Stimulated activated CD8-positive, alpha-beta memory T cell treated with anti-CD3 and anti-CD28 coated beads, Interleukin-4, amount 100 ng/mL, for 4 hours (primary cell): ENCODE measurements around the gene OR13C9.
"Not testable (repeated sequence)": the region's sequence is repeated elsewhere in the genome, so short reads cannot be mapped to it uniquely, and the experiment has no call there.

Source experiments
- DNase-seq, 2 donors: peaks; one replicate each; pipeline ENCODE4 v3.0.0-alpha.2; 2020; ENCODE audit warnings: low read depth in 2 of 2, low spot score in 1 of 2

Gene OR13C9, protein sequence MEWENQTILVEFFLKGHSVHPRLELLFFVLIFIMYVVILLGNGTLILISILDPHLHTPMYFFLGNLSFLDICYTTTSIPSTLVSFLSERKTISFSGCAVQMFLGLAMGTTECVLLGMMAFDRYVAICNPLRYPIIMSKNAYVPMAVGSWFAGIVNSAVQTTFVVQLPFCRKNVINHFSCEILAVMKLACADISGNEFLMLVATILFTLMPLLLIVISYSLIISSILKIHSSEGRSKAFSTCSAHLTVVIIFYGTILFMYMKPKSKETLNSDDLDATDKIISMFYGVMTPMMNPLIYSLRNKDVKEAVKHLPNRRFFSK

DNA sequence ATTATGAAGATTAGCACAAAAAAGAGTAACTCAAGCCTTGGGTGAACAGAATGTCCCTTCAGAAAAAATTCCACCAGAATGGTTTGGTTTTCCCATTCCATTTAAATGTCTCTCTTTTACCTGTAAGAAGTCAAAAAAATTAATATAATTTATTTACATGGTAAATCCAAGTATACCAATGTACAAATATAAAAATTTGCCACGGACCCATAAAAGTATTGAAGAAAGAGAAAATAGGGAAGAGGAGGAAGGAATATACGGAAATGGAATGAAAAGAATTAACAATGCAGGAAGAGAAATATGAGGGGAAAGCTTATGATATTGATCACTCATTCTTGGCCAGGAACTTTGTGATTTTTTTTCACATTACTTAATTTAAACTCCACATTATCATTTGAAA lies at the start of gene OR13C9:
Gene OR13C9, minus strand, starts transcription at position 101 of the 400 bp plus-strand sequence. Its CDS starts 0 bp downstream, at position 101.
- no peak for DNase-seq

DNA sequence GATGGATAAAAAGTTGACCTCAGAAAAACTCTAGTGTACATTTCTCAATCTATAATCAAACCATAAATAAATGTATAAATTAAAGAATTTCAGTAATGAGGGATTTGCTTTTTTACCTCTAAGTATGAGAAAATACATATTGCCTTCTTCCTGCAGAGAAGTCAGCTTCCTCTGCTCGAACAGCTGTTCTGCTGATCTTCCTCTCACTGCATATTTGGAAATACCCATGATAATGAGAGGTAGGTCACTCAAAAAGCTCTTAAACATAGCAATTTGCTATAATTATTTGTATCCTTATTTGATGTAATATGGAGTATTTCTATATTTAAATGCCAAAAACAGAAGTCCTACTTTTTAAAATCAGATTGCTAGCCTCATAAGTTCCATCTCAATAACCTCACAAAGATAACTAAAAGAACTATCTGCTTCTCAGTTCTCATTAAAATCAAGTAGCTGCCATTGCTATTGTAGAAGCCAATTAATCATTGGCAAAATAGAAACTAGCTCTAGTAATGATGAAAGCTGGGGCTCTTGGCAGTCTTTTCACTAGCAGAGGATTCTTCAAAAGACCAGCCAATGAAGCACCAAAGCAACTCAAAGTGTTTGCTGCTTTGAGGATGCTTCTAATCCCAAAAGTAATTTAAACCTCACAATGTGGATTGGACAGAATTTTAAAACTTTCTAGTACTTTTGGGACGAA lies 40.6 kb upstream of the OR13C9 start:
- no peak for DNase-seq

DNA sequence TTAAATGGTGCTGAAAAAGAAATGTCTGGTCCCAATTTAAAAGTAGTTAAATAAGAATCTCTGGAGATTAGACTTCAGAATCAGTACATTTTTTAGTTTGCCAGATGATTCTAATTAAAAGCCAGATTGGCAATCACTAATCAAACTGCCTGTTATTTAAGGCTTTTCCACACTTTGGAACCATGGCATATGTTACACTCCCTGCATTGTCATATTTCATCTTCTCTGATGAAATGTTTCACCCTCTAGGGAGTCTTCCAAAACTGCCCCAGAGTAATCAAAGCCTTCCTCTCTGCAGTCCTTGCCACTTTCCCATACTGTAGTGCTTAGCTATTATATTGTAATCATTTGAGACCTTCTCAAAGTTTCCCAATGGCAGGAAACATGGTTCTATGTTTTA lies 17.5 kb upstream of the OR13C9 start:
- DNase-seq, result no peak

DNA sequence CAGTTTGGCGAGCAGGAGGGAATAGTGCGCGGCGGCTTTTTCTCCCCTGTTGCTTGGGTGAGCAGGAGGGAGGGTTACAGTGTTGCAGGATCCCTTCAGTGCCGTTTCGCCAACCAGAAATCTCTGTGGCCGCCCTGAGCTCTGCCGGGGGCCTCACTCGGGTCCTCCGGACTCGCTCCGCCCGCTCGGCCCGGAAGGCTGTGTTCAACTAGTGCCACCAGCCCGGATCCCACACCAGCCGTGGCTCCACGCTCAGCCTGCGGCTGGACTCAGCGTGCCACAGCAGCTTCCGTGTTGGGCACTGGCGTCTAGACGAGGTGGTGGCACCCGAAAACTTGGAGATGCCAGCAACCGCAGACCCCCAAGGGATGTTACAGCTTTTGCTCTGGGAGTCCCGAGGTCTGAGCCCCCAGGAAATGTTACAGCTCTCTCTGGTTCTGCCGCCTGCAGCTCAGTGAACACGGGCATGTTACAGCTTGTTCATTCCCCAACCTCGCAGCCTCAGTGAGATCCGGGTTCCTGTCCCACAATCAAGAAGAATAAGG lies 16.0 kb upstream of the OR13C9 start:
- DNase-seq, result no peak

DNA sequence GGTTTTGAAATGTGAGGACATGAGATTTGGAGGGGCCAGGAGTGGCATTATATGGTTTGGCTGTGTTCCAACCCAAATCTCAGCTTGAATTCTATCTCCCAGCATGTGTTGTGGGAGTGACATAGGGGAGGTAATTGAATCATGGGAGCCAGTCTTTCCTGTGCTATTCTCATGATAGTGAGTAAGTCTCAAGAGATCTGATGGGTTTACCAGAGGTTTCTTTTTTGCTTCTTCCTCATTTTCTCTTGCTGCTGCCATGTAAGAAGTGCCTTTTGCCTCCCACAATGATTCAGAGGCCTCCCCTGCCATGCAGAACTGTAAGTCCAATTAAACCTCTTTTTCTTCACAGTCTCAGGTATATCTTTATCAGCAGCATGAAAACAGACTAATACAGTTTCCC lies 8.0 kb upstream of the OR13C9 start:
- not testable (repeated sequence) for DNase-seq

DNA sequence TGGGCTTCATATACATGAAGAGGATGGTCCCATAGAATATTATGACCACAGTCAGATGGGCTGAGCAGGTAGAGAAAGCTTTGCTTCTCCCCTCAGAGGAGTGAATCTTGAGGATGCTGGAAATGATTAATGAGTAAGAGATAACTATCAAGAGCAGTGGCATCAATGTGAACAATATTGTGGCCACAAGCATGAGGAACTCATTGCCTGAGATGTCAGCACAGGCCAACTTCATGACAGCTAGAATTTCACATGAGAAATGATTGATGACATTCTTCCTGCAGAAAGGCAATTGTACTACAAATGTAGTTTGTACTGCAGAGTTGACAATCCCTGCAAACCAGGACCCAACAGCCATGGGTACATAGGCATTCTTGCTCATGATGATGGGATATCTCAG lies 586 bp downstream of the OR13C9 start:
- DNase-seq, result no peak

DNA sequence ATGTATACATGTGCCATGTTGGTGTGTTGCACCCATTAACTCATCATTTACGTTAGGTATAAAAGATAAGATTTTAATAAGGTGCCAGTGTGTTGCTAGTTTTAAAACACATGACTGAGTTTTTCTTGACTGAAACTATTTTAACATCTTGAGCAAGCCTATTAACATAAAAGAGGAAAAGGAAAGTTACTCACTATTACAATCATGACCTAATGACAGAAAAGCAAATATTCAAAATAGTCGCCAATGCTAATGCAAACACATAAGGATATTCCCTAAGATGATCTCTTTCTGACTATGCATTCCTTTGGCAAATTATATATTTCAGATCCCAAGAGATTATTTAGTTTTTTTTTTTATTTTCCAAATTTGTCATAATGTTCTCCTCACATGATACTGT lies 6.8 kb downstream of the OR13C9 start:
- DNase-seq, result no peak

DNA sequence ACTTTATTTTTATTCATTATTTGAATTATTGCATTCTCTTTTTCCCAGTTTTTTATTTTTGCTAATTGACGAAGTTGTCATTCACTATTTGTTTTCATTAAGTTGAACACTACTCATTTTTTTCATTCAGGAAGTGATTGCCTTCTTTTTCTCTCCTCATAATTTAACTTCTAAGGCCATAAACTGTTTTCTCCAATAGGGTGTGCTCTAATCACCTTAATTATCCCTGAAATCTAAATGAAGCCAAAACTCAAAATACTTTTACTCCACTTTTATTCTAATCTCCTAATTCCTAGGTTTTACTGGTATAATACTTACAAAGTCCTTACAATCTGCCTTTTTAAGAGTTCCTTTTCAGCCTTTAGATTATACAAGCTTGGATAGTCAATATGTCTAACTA lies 9.7 kb downstream of the OR13C9 start:
- DNase-seq, result no peak

DNA sequence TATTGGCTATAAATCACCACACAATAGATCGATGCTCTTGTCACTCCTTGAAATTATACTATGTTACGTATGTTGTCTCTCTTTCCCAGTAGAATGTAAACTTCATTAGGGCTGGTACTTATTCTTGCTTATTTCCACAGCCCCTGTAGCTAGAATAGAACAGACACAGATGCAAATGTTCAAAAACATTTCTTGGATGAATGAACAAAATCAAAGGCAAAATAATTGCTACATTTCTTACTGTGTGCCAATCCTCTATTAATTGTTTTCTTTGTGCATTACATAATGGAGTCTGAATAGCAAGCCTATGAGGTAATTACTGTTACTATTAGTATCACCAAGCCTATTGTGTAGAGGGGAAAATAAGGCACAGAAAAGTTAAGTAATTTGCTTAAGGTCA lies 11.9 kb downstream of the OR13C9 start:
- no peak for DNase-seq

DNA sequence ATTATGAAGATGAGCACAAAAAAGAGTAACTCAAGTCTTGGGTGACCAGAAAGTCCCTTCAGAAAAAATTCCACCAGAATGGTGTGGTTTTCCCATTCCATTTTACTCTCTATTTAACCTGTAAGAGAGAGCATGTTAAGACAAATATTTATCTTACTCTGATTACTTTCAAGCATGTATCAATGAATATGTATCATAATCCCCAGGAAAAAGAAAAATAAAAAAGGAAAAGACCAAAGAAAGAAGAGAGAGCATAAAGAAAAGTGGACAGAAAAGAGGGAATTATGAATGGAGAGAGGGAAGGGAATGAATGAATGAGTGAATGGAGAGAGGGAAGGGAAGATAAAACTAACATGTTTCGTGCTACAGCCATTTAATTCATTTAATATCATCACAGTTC lies 12.5 kb downstream of the OR13C9 start, which contains the start of gene OR13C2:
Gene OR13C2, minus strand, starts transcription at position 101 of the 400 bp plus-strand sequence. Its CDS starts 0 bp downstream, at position 101.
- DNase-seq, result not testable (repeated sequence)

DNA sequence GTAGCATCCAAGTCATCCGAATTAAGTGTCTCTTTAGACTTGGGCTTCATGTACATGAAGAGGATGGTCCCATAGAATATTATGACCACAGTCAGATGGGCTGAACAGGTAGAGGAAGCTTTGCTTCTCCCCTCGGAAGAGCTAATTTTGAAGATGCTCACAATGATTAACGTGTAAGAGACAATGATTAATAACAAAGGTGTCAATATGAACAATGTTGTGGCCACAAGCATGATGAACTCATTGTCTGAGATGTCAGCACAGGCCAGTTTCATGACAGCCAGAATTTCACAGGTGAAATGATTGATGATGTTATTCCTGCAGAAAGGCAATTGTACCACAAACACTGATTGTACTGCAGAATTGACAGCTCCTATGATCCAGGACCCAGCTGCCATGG lies 13.2 kb downstream of the OR13C9 start:
- DNase-seq, result no peak

DNA sequence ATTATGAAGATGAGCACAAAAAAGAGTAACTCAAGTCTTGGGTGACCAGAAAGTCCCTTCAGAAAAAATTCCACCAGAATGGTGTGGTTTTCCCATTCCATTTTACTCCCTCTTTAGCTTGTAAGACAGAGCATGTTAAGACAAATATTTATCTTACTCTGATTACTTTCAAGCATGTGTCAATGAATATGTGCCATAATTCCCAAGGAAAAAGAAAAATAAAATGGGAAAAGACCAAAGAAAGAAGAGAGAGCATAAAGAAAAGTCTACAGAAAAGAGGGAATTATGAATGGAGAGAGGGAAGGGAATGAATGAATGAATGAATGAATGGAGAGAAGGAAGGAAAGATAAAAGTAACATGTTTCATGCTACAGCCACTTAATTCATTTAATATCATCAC lies 18.7 kb downstream of the OR13C9 start, which contains the start of gene OR13C5:
Gene OR13C5, minus strand, starts transcription at position 101 of the 400 bp plus-strand sequence. Its CDS starts 0 bp downstream, at position 101.
- DNase-seq, result not testable (repeated sequence)

DNA sequence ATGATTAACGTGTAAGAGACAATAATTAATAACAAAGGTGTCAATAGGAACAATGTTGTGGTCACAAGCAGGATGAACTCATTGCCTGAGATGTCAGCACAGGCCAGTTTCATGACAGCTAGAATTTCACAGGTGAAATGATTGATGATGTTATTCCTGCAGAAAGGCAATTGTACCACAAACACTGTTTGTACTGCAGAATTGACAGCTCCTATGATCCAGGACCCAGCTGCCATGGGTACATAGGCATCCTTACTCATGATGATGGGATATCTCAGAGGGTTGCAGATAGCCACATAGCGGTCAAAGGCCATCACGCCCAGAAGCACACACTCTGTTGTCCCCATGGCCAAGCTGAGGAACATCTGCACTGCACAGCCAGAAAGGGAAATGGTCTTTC lies 19.3 kb downstream of the OR13C9 start:
- not testable (repeated sequence) for DNase-seq

DNA sequence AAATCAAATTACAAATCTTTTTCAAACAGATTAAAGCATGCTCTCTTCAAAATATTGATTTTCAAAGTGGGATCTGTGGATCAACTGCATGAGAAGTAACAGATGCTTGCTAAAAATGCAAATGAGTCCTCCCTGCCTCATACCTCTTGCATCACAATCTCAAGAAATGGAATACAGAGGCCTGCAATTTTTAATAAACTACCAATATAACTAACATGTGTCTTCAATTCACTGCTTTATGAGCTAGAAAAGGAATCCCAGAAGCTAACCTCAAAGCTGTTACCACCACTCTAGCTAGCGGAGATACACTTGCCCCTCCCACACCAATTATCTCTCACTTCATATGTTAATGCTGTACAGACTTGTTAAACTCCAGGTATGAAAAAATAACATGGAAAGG lies 28.4 kb downstream of the OR13C9 start:
- no peak for DNase-seq

DNA sequence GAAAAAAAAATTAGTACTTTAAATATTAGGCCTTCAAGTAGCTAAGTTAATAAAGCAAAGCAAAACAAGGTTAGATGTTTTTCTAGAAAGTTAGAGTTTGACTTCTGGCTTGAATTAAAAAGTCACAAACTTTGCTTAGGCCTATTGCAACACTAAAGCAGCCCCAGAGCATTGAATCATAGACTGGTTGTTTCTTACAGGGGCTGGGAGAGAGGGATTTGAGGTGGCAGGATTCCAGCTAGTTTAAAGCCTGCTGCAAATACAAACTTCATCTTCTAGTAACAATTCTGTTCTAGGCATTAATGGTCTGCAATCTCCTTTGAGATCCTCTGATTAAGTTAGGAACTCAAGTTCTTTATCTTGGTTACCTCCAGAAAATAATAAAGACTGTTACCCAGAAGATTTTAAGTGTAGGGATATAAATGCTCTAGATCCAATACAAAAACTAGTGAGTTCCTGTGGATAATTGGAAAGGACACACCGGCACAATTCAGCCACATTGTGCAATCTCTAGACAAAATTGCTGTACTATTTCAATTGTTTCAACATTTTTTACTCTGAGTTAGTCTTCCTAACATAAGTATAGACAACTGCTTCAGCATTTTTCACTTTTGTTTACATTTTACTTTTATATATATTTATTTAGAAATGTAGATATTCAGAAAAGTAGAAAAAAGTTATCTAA lies 31.4 kb downstream of the OR13C9 start:
- no peak for DNase-seq

DNA sequence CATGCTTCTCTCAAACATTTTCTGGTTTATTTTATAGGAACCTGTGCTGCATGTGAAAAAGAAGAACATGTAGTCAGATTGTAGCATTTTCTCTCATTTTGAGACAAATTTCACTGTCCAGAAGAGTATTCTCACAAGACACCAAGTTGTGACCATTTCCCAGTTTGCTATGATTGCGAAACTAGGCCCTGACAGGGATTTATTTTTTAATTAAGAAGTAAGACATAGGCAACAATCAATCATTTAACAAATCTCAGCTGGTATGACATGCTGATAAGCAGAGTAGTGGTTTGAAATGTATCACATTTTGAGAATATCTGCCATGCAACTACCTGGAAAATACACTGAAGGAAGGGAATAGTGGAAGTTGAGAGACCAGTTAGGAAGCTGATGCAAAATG lies 37.4 kb downstream of the OR13C9 start:
- no peak for DNase-seq

DNA sequence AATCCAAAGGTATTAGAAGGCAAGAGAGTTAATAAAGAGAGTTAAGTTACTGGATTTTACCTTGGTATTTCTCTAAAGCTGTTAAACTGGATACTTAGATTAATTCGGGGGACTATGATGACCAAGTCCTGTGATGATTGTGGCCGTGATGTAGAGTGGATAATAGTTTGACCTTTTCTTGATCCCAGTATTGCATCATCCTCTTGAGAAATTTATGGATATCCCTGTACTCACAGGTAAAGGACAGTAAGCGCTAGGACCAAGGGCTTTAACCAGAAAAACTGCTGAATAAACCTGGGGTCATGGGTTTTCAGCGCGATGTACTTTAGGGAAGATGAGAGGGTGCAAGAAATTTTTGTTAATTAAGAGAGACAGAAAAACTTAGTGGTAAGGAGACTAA lies 40.7 kb downstream of the OR13C9 start:
- no peak for DNase-seq

DNA sequence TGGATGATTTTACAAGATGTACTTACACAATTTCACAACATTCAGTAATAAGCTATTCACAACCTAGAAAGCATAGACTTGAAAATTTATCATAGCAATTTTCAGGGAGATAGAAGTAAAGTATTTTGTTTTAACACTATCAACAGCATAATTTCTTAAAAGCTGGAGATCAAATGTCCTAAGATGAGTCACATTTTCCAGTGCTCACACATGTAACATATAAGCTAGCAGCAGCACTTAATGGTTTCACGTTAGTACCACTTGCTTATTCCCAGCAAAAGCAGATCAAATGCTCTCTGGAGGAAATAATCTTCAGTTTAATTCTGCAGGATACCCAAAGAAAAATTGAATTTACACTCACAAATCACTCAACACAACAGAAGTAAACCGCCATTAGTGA lies 42.5 kb downstream of the OR13C9 start:
- no peak for DNase-seq

DNA sequence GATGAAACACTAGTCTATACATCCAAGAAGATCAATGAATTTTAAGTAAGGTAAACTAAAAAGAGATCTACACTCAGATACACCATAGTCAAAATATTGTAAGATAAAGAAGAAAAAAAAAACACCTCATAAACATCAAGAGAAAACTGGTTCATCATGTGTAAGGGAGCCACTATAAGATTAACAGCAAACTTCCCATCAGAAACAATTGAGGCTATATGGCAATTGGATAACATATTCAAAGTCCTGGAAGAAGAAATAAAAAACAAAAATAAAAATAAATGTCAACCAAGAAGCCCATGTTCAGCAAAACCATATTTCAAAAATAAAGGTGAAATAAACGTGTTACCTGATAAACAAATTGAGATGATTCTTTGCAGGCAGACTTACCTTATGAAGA lies 45.4 kb downstream of the OR13C9 start:
- DNase-seq, result no peak

DNA sequence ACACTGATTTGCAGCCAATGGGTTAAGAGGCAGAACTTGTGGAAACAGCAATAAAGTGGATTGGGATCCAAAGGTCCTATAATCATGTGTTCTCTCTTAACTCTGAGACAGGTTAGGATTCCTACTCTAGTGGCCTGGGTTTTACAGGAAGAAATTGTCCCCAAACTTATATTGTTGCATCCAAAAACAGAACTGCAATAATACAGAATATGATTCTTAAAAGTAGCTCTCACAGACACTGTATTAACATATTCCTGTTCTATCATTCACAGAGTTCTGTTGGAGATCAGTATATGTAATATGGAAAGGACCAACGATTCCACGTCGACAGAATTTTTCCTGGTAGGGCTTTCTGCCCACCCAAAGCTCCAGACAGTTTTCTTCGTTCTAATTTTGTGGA lies 49.1 kb downstream of the OR13C9 start, which contains the start of gene OR13C8:
Gene OR13C8, plus strand, starts transcription at position 301 of the 400 bp plus-strand sequence. Its CDS starts 0 bp downstream, at position 301.
- no peak for DNase-seq
